Heart right ventricle (tissue), 16 donors: ENCODE results near the gene CXCL11. TPM values are rescaled to one million over a fixed set of nuclear protein-coding genes. Genes with fewer than 3 reads are reported as not detected.

ENCODE experiments used
- ATAC-seq, 8 donors: fragments of 200-7000 bp; cut with Tn5 transposase; one replicate each; pipeline ENCODE4 v1.9.1; 2020; ENCODE audit warnings: mild to moderate bottlenecking in 8 of 8, moderate library complexity in 8 of 8, moderate number of reproducible peaks in 1 of 8
- DNase-seq, 2 donors: peaks; one replicate each; pipeline ENCODE4 v3.0.0-alpha.2; 2020
- H3K27ac ChIP-seq, 10 donors: fragments of 200-600 bp; sonication (generic) in 2 of 10; one replicate each; pipeline versions ENCODE4 v1.5.0 to v1.8.0; 2020 to 2022; ENCODE audit warnings: mild to moderate bottlenecking in 3 of 10
- H3K27me3 ChIP-seq, 7 donors: fragments of 200-600 bp; one replicate each; pipeline ENCODE4 v1.8.0; 2021 to 2022; ENCODE audit warnings: mild to moderate bottlenecking in 2 of 7
- H3K36me3 ChIP-seq, 9 donors: fragments of 200-600 bp; sonication (generic) in 1 of 9; one replicate each; pipeline versions ENCODE4 v1.5.0 to v1.8.0; 2020 to 2022; ENCODE audit warnings: mild to moderate bottlenecking in 2 of 9
- H3K4me1 ChIP-seq, 9 donors: fragments of 200-600 bp; sonication (generic) in 1 of 9; one replicate each; pipeline versions ENCODE4 v1.5.0 to v1.8.0; 2020 to 2022; ENCODE audit warnings: mild to moderate bottlenecking in 4 of 9
- H3K4me3 ChIP-seq, 10 donors: fragments of 200-600 bp; sonication (generic) in 2 of 10; one replicate each; pipeline versions ENCODE4 v1.5.0 to v1.8.0; 2020 to 2022; ENCODE audit warnings: mild to moderate bottlenecking in 7 of 10, moderate library complexity in 2 of 10
- H3K9me3 ChIP-seq, 11 donors: fragments of 200-600 bp in 10 of 11; sonication (generic) in 2 of 11; one replicate each; pipeline versions ENCODE4 v1.5.0 to v1.8.0; 2013 to 2022; ENCODE audit warnings: mild to moderate bottlenecking in 2 of 11, control low read depth in 1 of 11, moderate library complexity in 1 of 11
- CTCF ChIP-seq, 9 donors: fragments of 200-600 bp; sonication (generic) in 2 of 9; IDR thresholded peaks; one replicate each; pipeline versions ENCODE4 v1.5.0 to v1.8.0; 2021 to 2022; ENCODE audit warnings: antibody characterized with exemption in 9 of 9, mild to moderate bottlenecking in 5 of 9, moderate library complexity in 1 of 9
- WGBS, 2 donors: extraction: QIAGEN DNeasy Blood & Tissue Kit; methylation state at CpG; one replicate each; pipeline ENCODE4 v1.1.7; 2013; ENCODE audit warnings: inconsistent platforms in 1 of 2; 5-methylcytosine and 5-hydroxymethylcytosine counted together
- intact Hi-C, 10 donors: fragments of 100-400 bp; cut with DNase I; formaldehyde crosslinking; loops; one replicate each; pipeline versions ENCODE4 v1.11.1 to v1.14.2; 2022
- polyA plus RNA-seq, 2 donors: library from polyadenylated mRNA; stranded (reverse); fragments of 200-250 nt; gene quantifications; one replicate each; pipeline ENCODE4 v1.2.3, GENCODE V29; 2013
- total RNA-seq, 10 donors: library from RNA; stranded (reverse); fragmentation: NEBNext Ultra II Directional in 3 of 10; extraction: Animal tissue kit (Norgen Biotek cat#: 25700) in 3 of 10; gene quantifications; one replicate each; pipeline versions ENCODE4 v1.2.1 to v1.2.4, GENCODE V29; 2021 to 2023
- donor health status: Arrhythmogenic right ventricular cardiomyopathy.
- donor health status: ischemic (EF 13 %, LVEDD 7.1; RV severe dilation, severe dysfunction).
- donor health status: healthy with polysubstance abuse.
- donor health status: DM: no; HTN: yes; CAD: no.
- donor health status: DM: no; HTN: no; CAD: no.
- donor health status: ischemic (EF 25% LVEDD 6.9; RV normal size, moderate dysfunction).
- donor health status: ischemic (EF 25% LVEDD 5.7; RV mildly dilated, moderate dysfunction).
- donor health status: healthy.
- donor health status: DM: yes; HTN: yes; CAD: no.
- donor health status: Ischemic cardiomyopathy.
- donor health status: ischemic (EF 35%, LVEDD 5.7; RV mildly dilated, moderate dysfunction).
- donor health status: nonischemic (EF 11% LVEDD 7.7; RV severe dilation, severe dysfunction).
- donor health status: DM: yes; HTN: yes; CAD: no.
- donor health status: PGD.
- donor health status: ischemic (EF 29% LVEDD 5.4; RV normal size, mild dysfunction).
- donor health status: nonischemic (EF 23%, LVEDD 6.1; RV moderate dilation, normal function).

The CXCL11 gene
- total and polyA plus RNA-seq, 12 donors, result 0.07 to 61.0 (median 0.34) TPM; not detected in 6

- ATAC-seq, result no peak
- H3K36me3 ChIP-seq, result no peaks in the 10 kb centered on the region
- H3K4me3 ChIP-seq, result no peak overlapping the region
- intact Hi-C loops, result loop anchor here in 1 of 10 donors (10.0 kb wide), 1 partner anchor 145 kb away; no protein-coding TSS in a partner anchor
- peaks cover 0 to 20% (median 0%) of the 10 kb centered on the region in 9 donors for H3K4me1 ChIP-seq
- H3K9me3 ChIP-seq, result no peaks in the 10 kb centered on the region
- no peak for TF ChIP-seq CTCF (IDR thresholded peaks at IDR 0.05)
- 43 to 92% methylated on average over 1 of the region's 1 CpG for WGBS, 2 donors
- DNase-seq, result no peak
- H3K27me3 ChIP-seq, result peaks cover 0 to 19% (median 0%) of the 10 kb centered on the region in 7 donors
- H3K27ac ChIP-seq, result no peak overlapping the region
Measured at GRCh38 chr4:76059750-76060149, 23.9 kb upstream of the CXCL11 start.

GRCh38 chr4:76058888-76059426 is 23.1 kb upstream of the CXCL11 start:
- WGBS, 2 donors, result 56 to 66% methylated on average over 3 of the region's 3 CpGs
- no peak overlapping the region for H3K27ac ChIP-seq
- TF ChIP-seq CTCF (IDR thresholded peaks at IDR 0.05), result no peak
- H3K36me3 ChIP-seq, result no peaks in the 10 kb centered on the region
- ATAC-seq (no peak), DNase-seq (no peak)
- H3K9me3 ChIP-seq, result no peaks in the 10 kb centered on the region
- H3K4me1 ChIP-seq, result peaks cover 0 to 20% (median 0%) of the 10 kb centered on the region in 9 donors
- intact Hi-C loops, result no loop called here
- peaks cover 0 to 19% (median 0%) of the 10 kb centered on the region in 7 donors for H3K27me3 ChIP-seq
- no peak overlapping the region for H3K4me3 ChIP-seq

GRCh38 chr4:76058302-76058701 is 22.4 kb upstream of the CXCL11 start:
- DNase-seq (no peak), ATAC-seq (no peak)
- Histone ChIP-seq H3K36me3 (no peaks in the 10 kb centered on the region), H3K4me1 (peaks cover 0 to 20% (median 0%) of the 10 kb centered on the region in 9 donors), H3K27ac (no peak overlapping the region), H3K4me3 (no peak overlapping the region), H3K27me3 (peaks cover 0 to 20% (median 0%) of the 10 kb centered on the region in 7 donors), H3K9me3 (no peaks in the 10 kb centered on the region)
- no peak for TF ChIP-seq CTCF (IDR thresholded peaks at IDR 0.05)
- intact Hi-C loops, result no loop called here

- Histone ChIP-seq H3K36me3 (no peaks in the 10 kb centered on the region), H3K27ac (no peak overlapping the region), H3K4me3 (no peak overlapping the region), H3K9me3 (no peaks in the 10 kb centered on the region), H3K27me3 (peaks cover 0 to 20% (median 0%) of the 10 kb centered on the region in 7 donors), H3K4me1 (peaks cover 0 to 12% (median 0%) of the 10 kb centered on the region in 9 donors)
- 77 to 83% methylated on average over 2 of the region's 2 CpGs for WGBS, 2 donors
- intact Hi-C loops, result no loop called here
- DNase-seq (no peak), ATAC-seq (no peak)
- no peak for TF ChIP-seq CTCF (IDR thresholded peaks at IDR 0.05)
Measured at GRCh38 chr4:76055421-76055820, 19.6 kb upstream of the CXCL11 start.
